Keratinocyte (primary cell): ENCODE measurements around the gene SCN11A. TPM values are rescaled to one million over a fixed set of nuclear protein-coding genes. Genes with fewer than 3 reads are reported as not detected.
A peak's percentile ranks its signal among the peaks of the same experiment; 100 is the strongest.

Experiments used
- DNase-seq: peaks from one replicate; pipeline ENCODE4 v3.0.0-alpha.2; 2011; ENCODE audit warnings: low read depth, missing footprints, low spot score
- FAIRE-seq: peaks from 2 replicates; lab custom pipeline; 2011; peaks lifted over from hg19 to GRCh38; lab: Jason Lieb, UNC
- H2AFZ ChIP-seq: 2 replicates; pipeline ENCODE4 v1.6.0; 2012; ENCODE audit warnings: low read length, control low read depth, inconsistent platforms; ENCODE audit not compliant: control insufficient read depth
- H3K27ac ChIP-seq: 2 replicates; pipeline ENCODE4 v1.5.1; 2011; ENCODE audit warnings: low read length; ENCODE audit not compliant: control insufficient read depth, insufficient read depth
- H3K27me3 ChIP-seq: 3 replicates; pipeline ENCODE4 v1.6.0; 2011; ENCODE audit warnings: low read length; ENCODE audit not compliant: control insufficient read depth, insufficient read depth; ENCODE audit errors: extremely low read depth
- H3K36me3 ChIP-seq, 2 experiments: 2 replicates in 1 of 2; 3 replicates in 1 of 2; pipeline ENCODE4 v1.5.1; 2011; ENCODE audit warnings: low read length in 2 of 2, mild to moderate bottlenecking in 1 of 2; ENCODE audit not compliant: control insufficient read depth in 2 of 2, insufficient read depth in 2 of 2; ENCODE audit errors: extremely low read depth in 1 of 2
- H3K4me1 ChIP-seq: 3 replicates; pipeline ENCODE4 v1.5.1; 2011; ENCODE audit warnings: low read length; ENCODE audit not compliant: control insufficient read depth, insufficient read depth; ENCODE audit errors: extremely low read depth
- H3K4me2 ChIP-seq: 3 replicates; pipeline ENCODE4 v1.6.0; 2011; ENCODE audit warnings: low read depth, low read length; ENCODE audit not compliant: control insufficient read depth, insufficient read depth; ENCODE audit errors: extremely low read depth
- H3K4me3 ChIP-seq, 3 experiments: fragments of 200-600 bp in 1 of 3; sonication (generic) in 1 of 3; 2 replicates in 2 of 3; 3 replicates in 1 of 3; pipeline ENCODE4 v1.5.1; 2011 to 2016; ENCODE audit warnings: low read length in 3 of 3, mild to moderate bottlenecking in 3 of 3, control low read depth in 2 of 3, inconsistent platforms in 1 of 3, low read depth in 1 of 3, mixed read lengths in 1 of 3, mixed run types in 1 of 3, moderate library complexity in 1 of 3; ENCODE audit not compliant: control insufficient read depth in 2 of 3, insufficient read depth in 2 of 3; ENCODE audit errors: extremely low read depth in 1 of 3
- H3K79me2 ChIP-seq: 2 replicates; pipeline ENCODE4 v1.6.0; 2012; ENCODE audit warnings: low read length; ENCODE audit not compliant: control insufficient read depth, insufficient read depth
- H3K9ac ChIP-seq: 3 replicates; pipeline ENCODE4 v1.6.0; 2011; ENCODE audit warnings: low read length; ENCODE audit not compliant: control insufficient read depth, insufficient read depth; ENCODE audit errors: extremely low read depth
- H3K9me1 ChIP-seq: 3 replicates; pipeline ENCODE4 v1.6.0; 2011; ENCODE audit warnings: low read length; ENCODE audit not compliant: control insufficient read depth, insufficient read depth; ENCODE audit errors: extremely low read depth
- H3K9me3 ChIP-seq: 2 replicates; pipeline ENCODE4 v1.5.1; 2012; ENCODE audit warnings: low read depth, low read length; ENCODE audit not compliant: control insufficient read depth
- H4K20me1 ChIP-seq: 3 replicates; pipeline ENCODE4 v1.6.0; 2011; ENCODE audit warnings: low read length; ENCODE audit not compliant: control insufficient read depth, insufficient read depth; ENCODE audit errors: extremely low read depth
- EZH2 ChIP-seq: IDR thresholded peaks from one replicate; pipeline ENCODE4 v1.6.1; 2012; ENCODE audit warnings: inconsistent platforms, mild to moderate bottlenecking, low read length, moderate library complexity
- dilution Hi-C: fragments of 300-500 bp; cut with MboI; formaldehyde crosslinking; loops from one replicate; pipeline ENCODE4 v1.7.0; 2020; ENCODE audit warnings: low sequenced_read_pairs; ENCODE audit not compliant: extremely low pct_ligation_motif_present
- polyA plus RNA-seq, 5 experiments: library from polyadenylated mRNA; depleted of rRNA in 3 of 5; stranded (reverse) in 3 of 5; stranded (forward) in 1 of 5; unstranded in 1 of 5; fragments of >200 nt; gene quantifications; 1 replicate in 1 of 5; 2 replicates in 3 of 5; 3 replicates in 1 of 5; pipeline versions ENCODE4 v1.2.1 to v1.2.3, GENCODE V29; 2011 to 2012; ENCODE audit warnings: missing spikeins in 2 of 5, low read depth in 1 of 5, low replicate concordance in 1 of 5
- TF ChIP-seq, protein P1 (sequence below), 3 experiments: IDR thresholded peaks in 1 of 3; conservative IDR thresholded peaks in 1 of 3; optimal IDR thresholded peaks in 1 of 3; 2 replicates in 2 of 3; 3 replicates in 1 of 3; pipeline versions ENCODE3 to v1.5.1; 2011; ENCODE audit warnings: low read length in 3 of 3, mild to moderate bottlenecking in 3 of 3, moderate library complexity in 2 of 3, control low read depth in 1 of 3, inconsistent platforms in 1 of 3; ENCODE audit not compliant: insufficient read depth in 2 of 3; ENCODE audit errors: extremely low read depth in 1 of 3

SCN11A gene
- polyA plus RNA-seq, 1 donor (not counting 4 experiments of a cell fraction or from before 2014, with no cell fraction given): 0.01 TPM

- H2AFZ ChIP-seq: no peak overlapping the region
- H3K27ac ChIP-seq: no peak overlapping the region
- dilution Hi-C loops: no loop called here
- no peak for FAIRE-seq
- H3K4me2 ChIP-seq: no peak overlapping the region
- H3K9ac ChIP-seq: no peak overlapping the region
- peaks cover 11% of the 10 kb centered on the region for H3K79me2 ChIP-seq
- no peaks in the 10 kb centered on the region for H3K9me3 ChIP-seq
- H3K4me1 ChIP-seq: peaks cover 9% of the 10 kb centered on the region
- no peaks in the 10 kb centered on the region for H3K27me3 ChIP-seq
- no peak for DNase-seq
- no peaks in the 10 kb centered on the region for H4K20me1 ChIP-seq
- no peaks in the 10 kb centered on the region for H3K9me1 ChIP-seq
- no peak overlapping the region for H3K4me3 ChIP-seq
- TF ChIP-seq, protein P1, sequence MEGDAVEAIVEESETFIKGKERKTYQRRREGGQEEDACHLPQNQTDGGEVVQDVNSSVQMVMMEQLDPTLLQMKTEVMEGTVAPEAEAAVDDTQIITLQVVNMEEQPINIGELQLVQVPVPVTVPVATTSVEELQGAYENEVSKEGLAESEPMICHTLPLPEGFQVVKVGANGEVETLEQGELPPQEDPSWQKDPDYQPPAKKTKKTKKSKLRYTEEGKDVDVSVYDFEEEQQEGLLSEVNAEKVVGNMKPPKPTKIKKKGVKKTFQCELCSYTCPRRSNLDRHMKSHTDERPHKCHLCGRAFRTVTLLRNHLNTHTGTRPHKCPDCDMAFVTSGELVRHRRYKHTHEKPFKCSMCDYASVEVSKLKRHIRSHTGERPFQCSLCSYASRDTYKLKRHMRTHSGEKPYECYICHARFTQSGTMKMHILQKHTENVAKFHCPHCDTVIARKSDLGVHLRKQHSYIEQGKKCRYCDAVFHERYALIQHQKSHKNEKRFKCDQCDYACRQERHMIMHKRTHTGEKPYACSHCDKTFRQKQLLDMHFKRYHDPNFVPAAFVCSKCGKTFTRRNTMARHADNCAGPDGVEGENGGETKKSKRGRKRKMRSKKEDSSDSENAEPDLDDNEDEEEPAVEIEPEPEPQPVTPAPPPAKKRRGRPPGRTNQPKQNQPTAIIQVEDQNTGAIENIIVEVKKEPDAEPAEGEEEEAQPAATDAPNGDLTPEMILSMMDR (optimal IDR thresholded peaks at IDR 0.05 in 1 of 3, IDR thresholded peaks at IDR 0.05 in 1 of 3, conservative IDR thresholded peaks at IDR 0.05 in 1 of 3; ENCODE audit: extremely low read depth in 1 of 3, insufficient read depth in 2 of 3, low read length in 3 of 3): no peak
- TF ChIP-seq EZH2: no peak
- H3K36me3 ChIP-seq: no peaks in the 10 kb centered on the region
Observed at GRCh38 chr3:39053696-39054095, 2.0 kb upstream of the SCN11A start.

GRCh38 chr3:39052583-39052982, 839 bp upstream of the SCN11A start:
- H3K27me3 ChIP-seq: no peaks in the 10 kb centered on the region
- H3K79me2 ChIP-seq: peaks cover 7% of the 10 kb centered on the region
- peak overlapping the region; percentile 89 for H3K9ac ChIP-seq
- H3K9me3 ChIP-seq: no peaks in the 10 kb centered on the region
- no peak for DNase-seq
- peaks cover 9% of the 10 kb centered on the region for H3K4me1 ChIP-seq
- TF ChIP-seq, protein P1 (optimal IDR thresholded peaks at IDR 0.05 in 1 of 3, IDR thresholded peaks at IDR 0.05 in 1 of 3, conservative IDR thresholded peaks at IDR 0.05 in 1 of 3; ENCODE audit: extremely low read depth in 1 of 3, insufficient read depth in 2 of 3, low read length in 3 of 3): no peak
- TF ChIP-seq EZH2: no peak
- H4K20me1 ChIP-seq: no peaks in the 10 kb centered on the region
- no peaks in the 10 kb centered on the region for H3K36me3 ChIP-seq
- peak overlapping the region; percentile 89 for H3K4me2 ChIP-seq
- dilution Hi-C loops: no loop called here
- peak overlapping the region; percentile 85 for H3K27ac ChIP-seq
- H2AFZ ChIP-seq: peak overlapping the region; percentile 100
- peak overlapping the region; percentile 88 to 94 (median 88) for H3K4me3 ChIP-seq
- no peak for FAIRE-seq
- no peaks in the 10 kb centered on the region for H3K9me1 ChIP-seq
